NCI-H1048 (cell line): ENCODE results near the gene ZNRF4.
"Not testable (repeated sequence)": the region's sequence is repeated elsewhere in the genome, so short reads cannot be mapped to it uniquely, and the experiment has no call there.

Source experiments
- DNase-seq: peaks from one replicate; lab custom pipeline; 2025; lab: John Stamatoyannopoulos, UW

Gene ZNRF4, protein sequence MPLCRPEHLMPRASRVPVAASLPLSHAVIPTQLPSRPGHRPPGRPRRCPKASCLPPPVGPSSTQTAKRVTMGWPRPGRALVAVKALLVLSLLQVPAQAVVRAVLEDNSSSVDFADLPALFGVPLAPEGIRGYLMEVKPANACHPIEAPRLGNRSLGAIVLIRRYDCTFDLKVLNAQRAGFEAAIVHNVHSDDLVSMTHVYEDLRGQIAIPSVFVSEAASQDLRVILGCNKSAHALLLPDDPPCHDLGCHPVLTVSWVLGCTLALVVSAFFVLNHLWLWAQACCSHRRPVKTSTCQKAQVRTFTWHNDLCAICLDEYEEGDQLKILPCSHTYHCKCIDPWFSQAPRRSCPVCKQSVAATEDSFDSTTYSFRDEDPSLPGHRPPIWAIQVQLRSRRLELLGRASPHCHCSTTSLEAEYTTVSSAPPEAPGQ

DNA sequence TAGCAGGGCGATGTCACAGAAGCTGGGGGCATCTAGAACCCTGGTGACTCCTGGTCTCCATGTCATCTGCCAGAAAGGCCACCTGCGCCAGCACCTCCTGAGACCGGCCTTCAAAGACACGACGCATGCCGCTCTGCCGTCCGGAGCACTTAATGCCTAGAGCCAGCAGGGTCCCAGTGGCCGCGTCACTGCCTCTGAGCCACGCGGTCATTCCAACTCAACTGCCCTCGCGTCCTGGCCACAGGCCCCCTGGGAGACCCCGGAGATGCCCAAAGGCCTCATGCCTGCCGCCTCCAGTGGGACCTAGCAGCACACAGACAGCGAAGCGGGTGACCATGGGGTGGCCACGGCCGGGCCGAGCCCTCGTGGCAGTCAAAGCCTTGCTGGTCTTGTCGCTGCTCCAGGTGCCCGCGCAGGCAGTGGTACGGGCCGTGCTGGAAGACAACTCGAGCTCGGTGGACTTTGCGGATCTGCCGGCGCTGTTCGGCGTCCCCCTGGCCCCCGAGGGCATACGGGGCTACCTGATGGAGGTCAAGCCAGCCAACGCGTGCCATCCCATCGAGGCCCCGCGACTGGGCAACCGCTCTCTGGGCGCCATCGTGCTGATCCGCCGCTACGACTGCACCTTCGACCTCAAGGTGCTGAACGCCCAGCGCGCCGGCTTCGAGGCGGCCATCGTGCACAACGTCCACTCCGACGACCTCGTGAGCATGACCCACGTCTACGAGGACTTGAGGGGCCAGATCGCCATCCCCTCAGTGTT, at the start of gene ZNRF4:
ZNRF4 (plus strand) TSS at position 51 of the 763 bp plus-strand sequence; CDS start at position 126, 75 bp downstream.
- DNase-seq = no peak

DNA sequence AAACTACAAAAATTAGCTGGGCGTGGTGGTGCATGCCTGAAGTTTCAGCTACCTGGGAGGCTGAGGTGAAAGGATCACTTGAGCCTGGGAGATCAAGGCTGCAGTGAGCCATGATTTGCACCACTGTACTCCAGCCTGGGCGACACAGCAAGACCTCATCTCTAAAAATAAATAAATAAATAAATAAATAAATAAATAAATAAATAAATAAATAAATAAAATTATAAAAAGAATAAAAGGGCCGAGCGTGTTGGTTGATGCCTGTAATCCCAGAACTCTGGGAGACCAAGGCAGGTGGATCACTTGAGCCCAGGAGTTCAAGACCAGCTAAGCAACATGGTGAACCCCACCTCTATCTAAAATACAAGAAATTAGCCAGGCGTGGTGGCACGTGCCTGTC, 49.0 kb upstream of the ZNRF4 start:
- not testable (repeated sequence) for DNase-seq

DNA sequence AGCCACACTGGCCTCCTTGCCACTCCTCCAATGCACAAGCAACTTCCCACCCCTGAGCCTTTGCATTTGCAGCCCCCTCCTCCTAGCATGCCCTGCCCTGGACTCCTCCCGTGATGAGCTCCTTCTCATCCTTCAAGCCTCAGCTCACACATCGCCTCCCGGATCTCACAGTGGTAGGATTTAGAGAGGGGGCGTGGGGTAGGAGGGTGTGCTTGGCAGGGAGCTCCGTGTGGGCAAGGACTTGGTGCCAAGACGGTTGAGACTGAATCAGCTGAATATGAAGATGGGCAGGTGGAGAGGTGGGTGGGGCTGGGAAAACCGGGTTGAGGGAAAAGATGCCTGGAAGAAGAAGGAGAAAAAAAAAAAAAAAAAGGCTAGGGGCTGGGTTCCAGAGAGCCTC, 48.4 kb upstream of the ZNRF4 start:
- no peak for DNase-seq

DNA sequence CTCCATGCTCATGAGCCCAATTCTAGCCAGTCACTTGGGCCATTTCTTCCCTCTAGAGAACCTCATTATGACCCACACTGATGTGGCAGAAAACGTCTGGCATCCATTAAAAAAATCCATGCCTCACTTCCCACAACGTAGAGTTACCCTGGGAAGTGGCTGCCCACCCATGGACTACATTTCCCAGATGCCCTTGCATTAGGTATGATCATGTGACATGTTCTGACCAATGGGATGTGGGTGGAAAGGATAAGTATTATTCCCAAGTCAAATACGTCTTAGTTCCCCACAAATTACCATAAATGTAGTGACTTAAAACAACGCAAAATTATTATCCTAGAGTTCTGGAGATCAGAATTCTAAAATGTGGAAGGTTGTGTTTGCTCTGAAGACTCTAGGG, 47.9 kb upstream of the ZNRF4 start:
- DNase-seq = no peak

DNA sequence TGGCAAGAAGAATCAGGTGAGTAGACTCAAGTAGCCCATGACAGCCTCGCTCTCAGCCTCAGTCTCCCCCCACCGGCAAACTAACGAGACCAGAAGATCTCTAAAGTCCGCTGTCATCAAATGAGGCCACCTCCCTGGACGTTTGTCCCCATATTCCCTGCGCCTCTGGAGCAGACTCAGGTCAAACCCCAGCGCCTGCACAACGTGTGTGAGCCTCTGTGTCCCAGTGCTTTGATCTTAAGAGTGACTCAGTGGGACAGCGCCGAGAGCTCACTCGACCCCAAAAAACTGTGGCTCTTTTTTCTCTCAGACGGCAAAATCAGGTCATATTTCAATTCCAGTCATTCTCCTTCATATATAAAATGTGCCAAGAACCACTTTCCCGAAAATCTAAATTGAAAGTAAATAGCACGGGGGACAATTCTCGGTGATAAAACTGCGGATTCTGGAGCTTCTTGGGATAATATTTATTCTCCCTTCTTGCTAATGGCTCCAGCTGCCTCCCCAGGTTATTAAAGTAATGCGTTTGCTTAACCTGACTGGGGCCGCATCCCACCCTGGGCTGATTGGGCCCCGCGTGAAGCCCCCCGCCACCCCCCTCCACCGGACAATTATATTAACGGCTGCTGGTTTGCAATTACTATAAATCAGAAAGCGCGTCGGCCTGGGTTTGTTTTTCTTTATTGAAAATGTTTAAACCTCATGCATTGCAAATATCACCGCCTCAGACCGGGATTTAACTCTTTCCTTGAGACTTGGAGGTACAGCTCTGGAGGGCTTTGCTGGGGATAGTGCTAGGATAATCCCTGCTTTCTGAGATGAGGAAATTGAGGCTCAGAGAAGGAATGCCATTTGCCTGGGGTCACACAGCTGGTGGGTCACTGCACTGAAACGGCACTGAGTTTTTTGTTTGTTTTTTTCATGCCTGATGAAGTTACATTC, 37.5 kb upstream of the ZNRF4 start:
- no peak for DNase-seq

DNA sequence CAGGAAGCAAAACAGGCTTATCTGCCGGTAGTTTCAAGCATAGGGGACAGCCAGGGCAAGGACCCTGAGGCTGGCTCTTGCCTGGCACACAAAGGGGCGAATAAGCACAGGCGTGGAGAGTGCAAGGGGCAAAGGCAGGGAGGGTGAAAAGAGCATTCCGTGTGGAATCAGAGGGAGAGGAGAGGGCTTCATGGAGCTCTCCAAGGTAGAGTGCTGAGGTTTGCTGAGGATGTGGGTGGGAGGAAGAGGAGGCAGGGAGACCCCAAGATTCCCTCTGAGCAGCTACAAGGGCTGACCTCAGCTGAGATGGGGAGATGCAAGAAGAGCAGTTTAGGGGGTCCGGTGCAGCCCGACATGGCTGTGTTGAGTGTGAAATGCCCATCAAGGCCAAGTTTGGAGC, 36.5 kb upstream of the ZNRF4 start:
- DNase-seq = no peak

DNA sequence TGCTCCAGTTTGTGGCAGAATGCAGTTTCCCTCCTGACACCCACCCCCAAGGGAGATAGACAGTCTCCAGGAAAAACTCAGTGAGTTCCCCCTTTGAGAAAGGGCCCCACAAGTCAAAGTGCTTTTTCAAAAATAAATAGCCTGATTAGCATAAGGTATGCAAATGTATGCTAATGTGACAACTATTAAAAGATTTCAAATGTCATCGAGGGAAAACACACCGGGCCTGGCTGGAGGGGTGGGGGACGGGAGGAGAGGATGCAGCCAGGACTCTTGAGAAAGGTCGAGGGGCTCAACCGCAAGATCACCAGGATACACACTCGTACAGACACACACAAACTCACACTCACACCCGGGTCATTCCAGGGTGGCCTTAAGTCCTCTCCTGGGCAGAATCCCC, 34.3 kb upstream of the ZNRF4 start:
- DNase-seq = no peak

DNA sequence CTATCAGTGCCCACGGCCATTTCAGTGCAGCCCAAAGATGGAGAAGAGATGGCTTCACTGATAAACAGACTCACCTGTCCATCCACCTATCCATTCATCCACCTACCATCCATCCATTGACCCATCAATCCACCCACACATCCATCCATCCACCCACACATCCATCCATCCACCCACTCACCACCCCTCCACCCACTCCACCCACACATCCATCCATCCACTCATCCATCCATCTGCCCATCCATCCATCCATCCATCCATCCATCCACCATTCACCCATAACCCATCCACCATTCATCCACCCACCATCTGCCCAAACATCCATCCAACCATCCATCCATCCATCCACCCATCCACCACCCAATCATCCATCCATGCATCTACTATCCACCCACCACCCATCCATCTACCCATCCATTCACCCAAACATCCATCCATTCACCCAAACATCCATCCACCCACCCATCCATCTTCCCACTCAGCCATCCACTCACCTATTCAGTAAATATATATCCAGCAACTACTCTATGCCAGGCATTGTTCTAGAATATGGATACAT, 31.6 kb upstream of the ZNRF4 start:
- no peak for DNase-seq

DNA sequence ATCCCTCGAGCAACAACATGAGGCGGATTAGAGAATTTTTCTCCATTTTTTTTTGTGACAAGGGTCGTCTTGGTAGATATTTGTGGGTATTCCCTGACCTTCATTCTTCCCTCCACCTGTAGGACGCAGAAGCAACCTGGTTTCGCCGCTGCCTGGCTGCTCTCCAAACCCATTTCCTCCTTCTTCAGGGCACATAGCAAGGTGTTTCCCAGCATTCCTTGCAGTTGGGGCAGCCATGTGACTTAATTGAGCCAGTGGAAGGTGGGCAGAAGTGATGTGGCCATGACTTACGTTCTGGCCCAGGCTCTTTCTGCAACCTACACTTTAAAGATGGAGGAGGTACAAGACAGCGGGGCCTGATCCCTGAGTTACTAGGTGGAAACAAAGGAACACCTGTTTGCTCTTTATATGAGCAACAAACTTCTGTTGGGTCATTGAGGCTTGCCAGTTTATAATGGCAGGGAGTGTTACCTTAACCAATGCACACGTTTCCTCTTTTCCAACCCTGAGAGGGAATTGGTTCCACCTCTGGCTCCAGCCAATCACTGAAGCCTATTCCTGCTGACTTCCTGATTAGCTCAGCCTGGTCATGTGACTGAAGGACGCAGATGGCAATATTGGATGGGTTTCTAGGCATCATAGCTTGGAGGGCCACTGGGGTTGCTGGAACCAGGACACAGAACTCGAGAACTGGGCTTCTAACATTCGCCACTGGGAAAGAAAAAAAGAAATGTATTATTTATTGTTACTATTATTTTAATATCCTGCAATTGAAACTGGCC, 30.8 kb upstream of the ZNRF4 start:
- no peak for DNase-seq

DNA sequence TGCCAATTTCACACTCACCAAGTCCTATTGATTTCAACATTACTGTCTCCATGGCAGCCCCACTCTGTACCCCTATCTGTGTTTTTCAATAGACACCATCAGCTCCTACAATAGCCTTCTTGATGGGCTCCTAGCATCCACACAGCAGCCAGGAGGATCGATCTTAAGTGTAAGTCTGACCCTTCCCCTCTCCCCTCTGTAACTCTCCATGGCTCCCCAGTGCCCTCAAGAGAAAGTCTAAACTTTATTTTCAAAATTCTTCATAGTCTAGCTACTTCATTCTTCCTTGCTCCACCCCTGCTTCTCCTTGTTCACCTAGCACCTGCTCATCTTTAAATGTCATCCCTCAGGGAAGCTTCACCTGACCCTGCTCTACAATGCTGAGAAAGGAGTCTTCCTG, 30.0 kb upstream of the ZNRF4 start:
- no peak for DNase-seq

DNA sequence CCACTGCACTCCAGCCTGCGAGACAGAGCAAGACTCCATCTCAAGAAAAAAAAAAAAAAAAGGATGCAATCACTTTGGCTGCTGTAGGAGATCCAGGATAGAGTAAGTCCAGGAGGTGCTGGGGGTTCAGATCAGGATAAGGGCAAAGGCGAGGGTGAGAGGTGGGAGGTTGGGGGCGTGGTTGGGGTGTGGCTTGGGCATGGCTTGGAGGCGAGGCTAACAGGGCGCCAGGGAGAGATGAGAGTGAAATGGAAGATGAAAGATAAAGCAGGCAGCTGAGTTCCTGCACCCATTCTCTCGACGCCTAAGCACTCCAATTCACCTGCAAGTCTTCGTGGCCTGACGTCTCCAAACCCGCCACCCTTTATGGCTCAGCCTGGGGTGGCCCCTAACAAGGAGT, 25.0 kb upstream of the ZNRF4 start:
- DNase-seq = no peak

DNA sequence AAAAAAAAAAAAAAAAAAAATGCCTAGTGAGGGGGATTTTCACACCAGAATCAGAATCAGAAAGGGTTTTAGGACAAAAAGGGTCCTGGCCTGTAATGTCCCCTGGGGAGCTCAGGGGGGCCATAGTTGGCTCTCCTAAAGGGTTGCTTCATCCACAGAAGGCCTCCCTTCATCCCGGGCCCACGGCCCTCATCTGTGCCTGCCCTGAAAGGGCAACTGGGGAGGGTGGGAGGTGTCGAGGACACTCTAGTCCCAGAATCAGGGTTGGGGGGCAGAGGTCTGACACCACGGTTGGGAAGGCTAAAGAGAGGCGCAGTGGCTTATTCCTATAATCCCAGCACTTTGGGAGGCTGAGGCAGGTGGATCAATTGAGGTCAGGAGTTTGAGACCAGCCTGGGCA, 22.5 kb upstream of the ZNRF4 start:
- no peak for DNase-seq

DNA sequence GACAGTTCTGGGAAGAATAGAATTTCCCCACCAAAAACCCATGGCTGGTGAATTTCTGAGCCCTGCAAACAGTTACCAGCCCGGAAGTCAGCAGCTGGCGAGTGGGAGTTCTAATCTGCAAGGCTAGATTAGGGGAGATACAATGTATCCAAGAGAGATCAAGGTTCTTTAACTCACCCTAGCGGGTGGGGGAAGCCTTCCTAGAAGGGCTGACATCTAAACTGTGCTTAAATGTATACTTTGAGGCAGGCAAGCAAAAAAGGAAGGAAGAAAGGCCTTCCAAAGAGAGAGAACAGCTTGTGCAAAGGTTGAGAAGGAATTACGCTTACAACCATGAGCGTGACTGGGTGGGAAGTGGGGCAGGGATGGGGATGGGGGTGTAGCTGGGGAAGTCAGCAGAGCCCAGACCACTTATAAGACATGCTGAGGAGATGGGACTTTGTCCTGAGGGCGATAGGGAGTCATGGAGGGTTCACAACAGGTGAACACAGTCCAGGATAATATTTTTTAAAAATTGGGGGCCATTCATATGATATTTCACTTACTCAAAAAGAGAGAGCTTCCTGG, 20.8 kb upstream of the ZNRF4 start:
- DNase-seq = no peak

DNA sequence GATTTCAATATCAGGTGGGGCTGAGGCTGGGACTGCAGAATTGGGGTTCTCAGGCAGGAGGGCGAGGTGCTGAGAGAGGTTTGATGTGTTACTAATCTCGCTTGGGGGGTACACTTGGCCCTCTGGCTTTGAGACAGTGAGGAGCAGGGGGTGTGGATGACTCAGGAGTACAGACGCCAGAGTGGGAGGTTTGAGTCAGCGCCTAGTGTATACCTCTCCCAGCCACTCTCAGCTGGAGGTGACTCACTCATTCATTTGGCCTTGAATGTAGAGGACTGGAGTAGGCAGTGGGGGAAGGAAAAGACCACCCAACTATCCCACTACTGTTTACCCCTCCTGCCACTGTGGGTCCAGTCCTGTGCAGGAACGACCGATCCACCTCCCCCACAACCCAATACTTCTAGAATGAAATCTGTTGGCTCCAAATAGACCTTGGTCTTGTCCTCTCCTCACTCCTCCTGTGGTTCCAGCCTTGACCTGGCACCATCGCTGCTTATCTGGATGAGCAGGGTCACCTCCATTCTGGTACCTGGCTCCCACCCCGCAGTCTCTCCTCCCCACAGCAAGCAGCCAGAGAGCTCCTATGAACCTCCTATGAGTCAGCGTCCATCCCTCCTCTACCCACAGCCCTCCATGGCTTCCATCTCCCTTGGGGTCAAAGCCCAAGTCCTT, 20.1 kb upstream of the ZNRF4 start:
- no peak for DNase-seq

DNA sequence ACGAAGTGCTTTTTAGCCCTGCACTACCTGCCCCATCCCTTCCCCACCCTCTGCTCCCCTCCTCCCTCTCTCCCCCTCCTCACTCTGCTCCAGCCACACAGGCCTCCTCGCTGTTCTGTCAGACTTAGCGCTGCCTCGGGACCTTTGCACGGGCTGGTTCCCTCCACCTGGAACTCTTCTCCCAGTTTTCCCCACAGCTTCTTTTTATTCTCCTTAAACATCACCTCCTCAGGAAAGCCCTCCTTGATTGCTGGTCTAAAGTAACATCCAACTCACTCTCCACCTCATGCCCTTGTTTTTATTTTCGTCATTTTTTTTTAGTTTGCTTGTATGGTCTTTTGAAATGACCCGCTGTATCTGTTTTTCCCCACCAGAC, 19.6 kb upstream of the ZNRF4 start:
- DNase-seq = no peak

DNA sequence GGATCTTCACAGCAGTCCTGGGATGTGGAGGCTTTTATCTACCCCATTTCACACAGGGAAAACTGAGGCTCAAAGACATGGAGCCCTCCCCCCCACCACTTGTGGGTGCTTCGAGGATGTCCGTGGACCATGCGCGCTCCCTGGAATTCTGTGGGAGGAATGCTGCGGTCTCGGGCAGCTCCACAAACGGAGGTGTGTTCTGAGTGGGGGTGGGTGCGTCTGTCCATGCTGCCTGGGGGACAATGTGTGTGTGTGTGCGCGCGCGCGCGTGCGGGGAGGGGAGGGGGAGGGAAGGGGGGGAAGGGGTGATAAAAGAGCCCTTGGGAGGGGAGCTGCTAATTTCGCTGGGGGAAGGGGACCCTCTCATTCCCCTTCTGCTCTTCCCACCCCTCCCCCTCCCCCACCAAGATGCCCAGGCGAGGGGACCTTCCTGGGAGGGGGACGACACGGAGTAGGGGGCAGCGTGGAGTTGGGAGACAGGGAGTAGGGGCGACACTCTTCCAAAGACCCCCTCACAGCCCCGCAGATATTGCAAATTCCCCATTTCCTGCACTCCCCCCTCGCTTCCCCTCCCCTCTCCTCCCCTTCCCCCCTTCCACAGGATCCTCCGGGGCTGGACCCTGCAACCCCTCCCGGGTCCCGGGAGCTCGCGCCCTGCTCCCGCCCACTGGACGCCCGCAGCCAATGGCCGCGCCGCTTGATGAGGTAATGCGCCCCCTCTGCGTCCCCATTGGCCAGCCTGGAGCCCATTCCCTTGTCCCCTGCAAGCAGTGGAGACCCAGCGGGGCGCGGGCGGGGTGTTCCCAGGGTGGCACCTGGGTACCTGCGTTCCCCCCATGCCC, 18.9 kb upstream of the ZNRF4 start:
- no peak for DNase-seq

DNA sequence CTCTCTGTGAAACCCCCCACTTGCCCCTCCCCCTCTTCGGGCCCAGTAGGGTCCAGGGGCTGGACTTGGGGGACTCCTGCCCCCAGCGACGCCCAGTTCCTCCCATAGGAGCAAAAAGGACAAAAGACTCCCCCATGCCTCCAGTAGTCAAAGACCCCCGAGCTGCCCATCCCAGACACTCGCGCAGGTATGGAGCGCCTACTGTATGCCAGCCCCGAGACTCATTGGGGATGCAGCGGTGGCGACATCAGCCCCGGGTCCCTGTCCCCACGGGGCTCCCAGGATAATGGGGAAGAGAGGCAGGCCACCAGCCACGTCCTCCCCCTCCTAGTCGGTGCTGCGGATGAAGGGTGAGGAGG, 18.3 kb upstream of the ZNRF4 start:
- no peak for DNase-seq

DNA sequence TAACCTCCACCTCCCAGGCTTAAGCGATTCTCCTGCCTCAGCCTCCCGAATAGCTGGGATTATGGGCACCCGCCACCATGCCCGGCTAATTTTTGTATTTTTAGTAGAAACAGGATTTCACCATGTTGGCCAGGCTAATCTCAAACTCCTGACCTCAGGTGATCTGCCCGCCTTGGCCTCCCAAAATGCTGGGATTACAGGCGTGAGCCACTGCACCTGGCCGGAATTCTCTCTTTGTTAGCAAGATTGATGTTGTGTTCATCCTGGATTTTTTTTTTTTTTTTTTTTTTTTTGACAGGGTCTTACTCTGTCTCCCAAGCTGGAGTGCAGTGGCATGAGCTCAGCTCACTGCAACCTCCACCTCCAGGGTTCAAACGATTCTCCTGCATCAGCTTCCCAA, 16.5 kb upstream of the ZNRF4 start:
- not testable (repeated sequence) for DNase-seq

DNA sequence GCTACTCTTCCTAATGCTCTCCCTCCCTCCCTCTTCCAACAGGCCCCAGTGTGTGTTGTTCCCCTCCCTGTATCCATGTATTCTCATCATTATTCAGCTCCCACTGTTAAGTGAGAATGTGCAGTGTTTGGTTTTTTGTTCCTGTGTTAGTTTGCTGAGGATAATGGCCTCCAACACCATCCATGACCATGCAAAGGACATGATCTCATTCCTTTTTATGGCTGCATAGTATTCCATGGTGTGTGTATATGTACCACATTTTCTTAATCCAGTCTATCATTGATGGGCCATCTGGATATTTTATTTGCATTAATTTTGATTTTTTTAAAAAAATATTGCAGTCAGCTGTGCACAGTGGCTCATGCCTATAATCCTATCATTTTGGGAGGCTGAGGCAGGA, 15.8 kb upstream of the ZNRF4 start:
- DNase-seq = no peak

DNA sequence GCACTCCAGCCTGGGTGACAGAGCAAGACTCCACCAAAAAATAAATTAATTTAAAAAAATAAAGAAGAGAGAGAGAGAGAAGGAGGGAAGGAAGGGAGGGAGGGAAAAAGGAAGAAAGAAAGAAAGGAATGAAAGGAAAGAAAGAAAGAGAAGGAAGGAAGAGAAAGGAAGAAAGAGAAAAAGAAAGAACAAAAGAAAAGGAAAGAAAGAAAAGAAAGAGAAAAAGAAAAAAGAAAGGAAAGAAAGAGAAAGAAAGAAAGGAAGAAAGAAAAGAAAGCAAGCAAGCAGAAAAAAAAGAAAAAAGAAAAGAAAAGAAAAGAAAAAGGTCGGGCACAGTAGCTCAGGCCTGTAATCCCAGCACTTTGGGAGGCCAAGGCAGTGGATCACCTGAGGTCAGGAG, 14.9 kb upstream of the ZNRF4 start:
- DNase-seq = no peak
